Nephron progenitor cell (in vitro differentiated cells): ENCODE measurements around the gene SNX20.

ENCODE experiments used
- DNase-seq: peaks from one replicate; pipeline ENCODE4 v3.0.0; 2021
- H3K27ac Mint-ChIP-seq: 2 replicates; pipeline ENCODE4 v1.8.0; 2021; ENCODE audit warnings: mild to moderate bottlenecking, moderate library complexity, mixed read lengths
- H3K27me3 Mint-ChIP-seq: 2 replicates; pipeline ENCODE4 v1.8.0; 2021; ENCODE audit warnings: mild to moderate bottlenecking, low read depth, mixed read lengths; ENCODE audit not compliant: poor library complexity
- H3K36me3 Mint-ChIP-seq: 2 replicates; pipeline ENCODE4 v1.8.0; 2021; ENCODE audit warnings: low read depth, mixed read lengths
- H3K4me1 Mint-ChIP-seq: 2 replicates; pipeline ENCODE4 v1.8.0; 2021; ENCODE audit warnings: mixed read lengths
- H3K4me3 Mint-ChIP-seq: 2 replicates; pipeline ENCODE4 v1.8.0; 2021; ENCODE audit warnings: mild to moderate bottlenecking, moderate library complexity, mixed read lengths
- H3K9me3 Mint-ChIP-seq: 2 replicates; pipeline ENCODE4 v1.8.0; 2021; ENCODE audit warnings: mild to moderate bottlenecking, moderate library complexity, mixed read lengths
- TF ChIP-seq, protein P1 (sequence below): fragments of 200-600 bp; sonication (generic); IDR thresholded peaks from 2 replicates; pipeline ENCODE4 v1.5.0; 2021; ENCODE audit warnings: antibody characterized with exemption

The SNX20 gene

DNA sequence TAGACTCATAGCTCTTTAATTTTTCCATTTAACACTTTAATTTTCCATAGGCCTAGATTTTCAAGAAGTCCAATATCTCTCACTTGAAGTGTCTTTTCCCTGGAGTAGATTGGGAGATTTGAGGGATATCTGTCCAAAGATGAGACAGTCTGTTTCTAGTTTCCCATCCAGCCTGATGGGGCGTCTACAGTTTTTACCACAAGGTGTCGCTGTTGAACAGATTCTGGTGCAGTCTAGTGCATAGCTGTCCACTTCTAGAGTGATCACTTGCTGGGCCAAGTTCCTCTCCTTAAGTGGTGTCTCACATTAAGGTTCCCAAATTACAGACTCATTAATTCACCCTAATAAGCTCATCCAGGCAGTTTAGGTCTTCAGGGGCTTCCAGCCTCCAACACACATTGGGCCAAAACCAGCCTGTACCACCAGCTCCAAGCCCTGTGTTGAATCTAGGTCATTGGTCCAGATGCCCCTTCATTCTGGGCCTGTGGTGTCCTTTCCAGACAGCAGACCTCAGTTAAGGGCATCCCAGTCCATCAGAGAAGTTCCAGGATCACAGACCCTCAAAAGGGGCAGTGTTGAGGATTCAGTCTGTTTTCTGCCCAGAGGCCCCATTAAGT is 9.4 kb downstream of the SNX20 start:
- peak; percentile 38 for DNase-seq
- Mint-ChIP-seq H3K4me3 (no peak overlapping the region), H3K36me3 (peaks cover 25% of the 10 kb centered on the region), H3K27me3 (no peaks in the 10 kb centered on the region), H3K27ac (no peak overlapping the region), H3K4me1 (peaks cover 21% of the 10 kb centered on the region), H3K9me3 (peaks cover 31% of the 10 kb centered on the region)
- TF ChIP-seq, protein P1, sequence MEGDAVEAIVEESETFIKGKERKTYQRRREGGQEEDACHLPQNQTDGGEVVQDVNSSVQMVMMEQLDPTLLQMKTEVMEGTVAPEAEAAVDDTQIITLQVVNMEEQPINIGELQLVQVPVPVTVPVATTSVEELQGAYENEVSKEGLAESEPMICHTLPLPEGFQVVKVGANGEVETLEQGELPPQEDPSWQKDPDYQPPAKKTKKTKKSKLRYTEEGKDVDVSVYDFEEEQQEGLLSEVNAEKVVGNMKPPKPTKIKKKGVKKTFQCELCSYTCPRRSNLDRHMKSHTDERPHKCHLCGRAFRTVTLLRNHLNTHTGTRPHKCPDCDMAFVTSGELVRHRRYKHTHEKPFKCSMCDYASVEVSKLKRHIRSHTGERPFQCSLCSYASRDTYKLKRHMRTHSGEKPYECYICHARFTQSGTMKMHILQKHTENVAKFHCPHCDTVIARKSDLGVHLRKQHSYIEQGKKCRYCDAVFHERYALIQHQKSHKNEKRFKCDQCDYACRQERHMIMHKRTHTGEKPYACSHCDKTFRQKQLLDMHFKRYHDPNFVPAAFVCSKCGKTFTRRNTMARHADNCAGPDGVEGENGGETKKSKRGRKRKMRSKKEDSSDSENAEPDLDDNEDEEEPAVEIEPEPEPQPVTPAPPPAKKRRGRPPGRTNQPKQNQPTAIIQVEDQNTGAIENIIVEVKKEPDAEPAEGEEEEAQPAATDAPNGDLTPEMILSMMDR = peak; percentile 47

DNA sequence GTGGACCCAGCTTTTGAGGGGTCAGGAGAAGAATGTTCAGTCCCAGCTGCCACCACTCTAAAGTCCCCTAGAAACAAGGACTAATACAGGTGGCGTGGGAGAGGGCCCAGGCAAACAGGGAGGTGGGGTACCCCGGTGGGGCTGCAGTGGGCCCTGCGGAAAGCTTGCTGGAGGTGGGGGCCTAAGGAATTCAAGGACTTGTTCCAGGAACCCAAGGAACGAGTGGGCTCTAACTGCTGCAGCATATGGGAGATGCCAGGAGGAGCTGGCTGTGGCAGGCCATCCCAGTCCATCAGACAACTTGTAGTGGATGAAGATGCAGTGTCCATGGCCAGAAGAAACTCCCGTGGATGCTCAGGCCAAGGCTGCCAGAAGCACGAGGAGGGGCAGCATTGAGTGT is 10.6 kb downstream of the SNX20 start:
- H3K4me1 Mint-ChIP-seq = peaks cover 21% of the 10 kb centered on the region
- no peak overlapping the region for H3K27ac Mint-ChIP-seq
- H3K9me3 Mint-ChIP-seq = peaks cover 31% of the 10 kb centered on the region
- TF ChIP-seq, protein P1 = no peak
- H3K27me3 Mint-ChIP-seq = no peaks in the 10 kb centered on the region
- peaks cover 25% of the 10 kb centered on the region for H3K36me3 Mint-ChIP-seq
- DNase-seq = no peak
- H3K4me3 Mint-ChIP-seq = no peak overlapping the region

DNA sequence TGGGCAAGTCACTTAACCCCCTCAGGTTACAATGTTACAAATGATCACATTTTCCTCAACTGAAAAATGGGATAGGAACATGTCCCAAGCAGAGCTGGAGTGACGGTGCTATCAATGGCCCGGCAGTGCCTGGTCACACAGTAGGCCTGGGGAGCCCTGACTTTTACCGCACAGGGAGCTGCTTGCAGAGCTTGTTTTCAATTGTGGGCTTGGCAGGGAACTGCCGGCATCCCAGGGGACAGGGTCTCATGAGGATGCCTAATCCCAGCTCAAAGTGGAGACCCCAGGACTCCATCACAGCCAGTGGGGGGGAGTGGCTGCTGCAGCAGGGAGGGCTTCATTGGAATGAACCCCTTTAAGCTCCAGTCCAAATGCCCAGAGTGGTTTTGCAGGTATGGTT is 11.4 kb downstream of the SNX20 start:
- TF ChIP-seq, protein P1 = no peak

DNA sequence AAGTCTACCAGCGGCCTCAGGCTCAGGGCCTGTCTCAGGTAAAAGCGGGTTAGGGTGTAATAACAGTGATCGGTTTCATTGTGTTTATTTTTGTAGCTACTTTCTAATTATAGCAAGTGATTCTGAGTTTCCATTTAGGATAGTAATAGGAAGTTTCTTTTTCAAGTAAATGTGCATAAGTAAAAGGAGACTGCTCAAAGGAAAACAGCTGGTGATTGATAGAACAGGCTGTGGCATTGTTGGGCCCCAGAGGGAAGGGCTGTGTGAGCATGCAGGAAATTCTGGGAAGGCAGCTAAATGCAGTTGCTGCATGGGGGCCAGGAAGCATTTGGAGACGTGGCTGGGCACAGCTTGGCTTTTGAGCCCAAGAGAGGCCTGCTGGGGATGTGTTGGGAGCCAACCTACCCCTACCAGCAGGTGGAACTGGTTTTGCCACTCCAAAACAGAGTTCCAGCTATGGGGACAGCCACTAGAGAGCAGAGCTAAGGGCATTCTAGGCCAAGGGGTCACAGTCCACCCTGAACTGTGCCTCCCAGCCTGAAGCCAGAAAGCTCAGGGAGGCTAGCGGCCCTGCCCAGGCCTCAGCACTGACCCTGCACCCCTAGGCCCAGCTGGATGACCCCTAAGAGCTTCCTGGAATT is 12.6 kb downstream of the SNX20 start:
- Mint-ChIP-seq H3K4me1 (peaks cover 21% of the 10 kb centered on the region), H3K27ac (peak overlapping the region; percentile 84), H3K27me3 (no peaks in the 10 kb centered on the region), H3K9me3 (peaks cover 32% of the 10 kb centered on the region), H3K4me3 (no peak overlapping the region), H3K36me3 (peaks cover 28% of the 10 kb centered on the region)
- TF ChIP-seq, protein P1 = no peak
- DNase-seq = no peak

More for the DNA sequence above, 11.4 kb downstream of the SNX20 start:
- Mint-ChIP-seq H3K4me3 (no peak overlapping the region), H3K9me3 (peaks cover 31% of the 10 kb centered on the region), H3K27me3 (no peaks in the 10 kb centered on the region), H3K27ac (no peak overlapping the region), H3K4me1 (peaks cover 21% of the 10 kb centered on the region), H3K36me3 (peaks cover 28% of the 10 kb centered on the region)
- DNase-seq = no peak

DNA sequence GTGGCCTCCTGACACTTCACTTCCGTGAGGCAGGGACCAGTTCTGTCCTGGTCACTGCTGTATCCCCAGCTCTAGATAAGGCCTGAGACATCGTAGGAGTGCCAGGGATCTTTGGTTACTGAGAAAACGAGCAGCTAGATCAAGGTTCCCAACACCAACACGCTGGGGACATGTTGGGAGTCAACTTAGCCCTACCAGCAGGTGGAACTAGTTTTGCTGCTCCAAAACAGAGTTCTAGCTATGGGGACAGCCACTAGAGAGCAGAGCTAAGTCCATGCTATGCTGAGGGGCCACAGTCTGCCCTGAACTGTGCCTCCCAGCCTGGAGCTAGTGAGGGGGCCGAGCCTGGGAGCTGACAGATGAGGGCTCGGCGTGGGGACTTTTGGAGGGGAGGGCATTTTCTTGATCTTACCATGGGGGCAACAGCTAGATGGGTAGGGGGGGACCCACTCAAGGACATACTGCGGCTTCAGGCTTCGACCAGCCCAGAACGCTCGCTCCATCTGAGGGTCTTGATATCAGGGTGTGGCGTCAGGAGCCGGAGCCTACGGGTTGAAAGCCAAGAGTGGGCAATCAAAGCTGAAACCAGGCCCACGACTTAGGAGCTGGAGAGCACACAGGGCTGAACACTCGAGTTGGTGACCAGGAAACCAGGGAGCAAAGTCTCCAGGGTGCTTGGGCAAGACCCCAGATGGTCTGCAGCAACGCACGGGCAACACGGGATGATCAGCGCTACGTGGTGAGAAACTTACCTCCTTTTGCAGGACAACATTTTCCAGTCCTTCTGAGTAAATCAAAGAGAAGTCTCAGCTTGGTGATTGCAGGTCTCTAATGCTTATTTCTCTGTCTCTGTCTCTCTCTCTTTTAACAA is 13.4 kb downstream of the SNX20 start:
- TF ChIP-seq, protein P1 = no peak
- H3K9me3 Mint-ChIP-seq = peaks cover 29% of the 10 kb centered on the region
- no peak for DNase-seq
- H3K4me3 Mint-ChIP-seq = no peak overlapping the region
- H3K27ac Mint-ChIP-seq = peak overlapping the region; percentile 84
- H3K4me1 Mint-ChIP-seq = peaks cover 21% of the 10 kb centered on the region
- H3K36me3 Mint-ChIP-seq = peaks cover 23% of the 10 kb centered on the region
- no peaks in the 10 kb centered on the region for H3K27me3 Mint-ChIP-seq
